DMS53 (cell line): Measurements from ENCODE around the gene LRRC42.

Experiments used
- DNase-seq: peaks from one replicate; lab custom pipeline; 2025; lab: John Stamatoyannopoulos, UW

LRRC42 gene

GRCh38 chr1:53946252-53947171, at the start of gene LRRC42:
Gene LRRC42 (plus strand): TSS chr1:53946350. CDS start chr1:53952000, 5,650 bp downstream.
- DNase-seq, result peak; percentile 95

GRCh38 chr1:53896635-53897229, 49.4 kb upstream of the LRRC42 start:
- DNase-seq, result no peak

- DNase-seq, result no peak
Observed at GRCh38 chr1:53899206-53899628, 46.9 kb upstream of the LRRC42 start.

GRCh38 chr1:53899708-53900107, 46.4 kb upstream of the LRRC42 start:
- DNase-seq, result no peak

GRCh38 chr1:53902235-53903138, 43.7 kb upstream of the LRRC42 start:
- DNase-seq, result peak; percentile 63

- DNase-seq, result no peak
Observed at GRCh38 chr1:53905509-53905908, 40.6 kb upstream of the LRRC42 start.

GRCh38 chr1:53906121-53906520, 40.0 kb upstream of the LRRC42 start:
- no peak for DNase-seq

- DNase-seq, result no peak
Observed at GRCh38 chr1:53909946-53910345, 36.2 kb upstream of the LRRC42 start.

- DNase-seq, result no peak
Observed at GRCh38 chr1:53911442-53911841, 34.7 kb upstream of the LRRC42 start.

GRCh38 chr1:53913352-53914033, 32.7 kb upstream of the LRRC42 start:
- DNase-seq, result peak; percentile 21

- no peak for DNase-seq
Observed at GRCh38 chr1:53918343-53918742, 27.8 kb upstream of the LRRC42 start.

- DNase-seq, result no peak
Observed at GRCh38 chr1:53919675-53920066, 26.5 kb upstream of the LRRC42 start.

- DNase-seq, result no peak
Observed at GRCh38 chr1:53927376-53927881, 18.7 kb upstream of the LRRC42 start.

GRCh38 chr1:53929246-53929960, 16.7 kb upstream of the LRRC42 start:
- no peak for DNase-seq

- no peak for DNase-seq
Observed at GRCh38 chr1:53930932-53931331, 15.2 kb upstream of the LRRC42 start.

- DNase-seq, result no peak
Observed at GRCh38 chr1:53931523-53931922, 14.6 kb upstream of the LRRC42 start.

GRCh38 chr1:53934170-53934765, 11.9 kb upstream of the LRRC42 start:
- peak; percentile 22 for DNase-seq

- DNase-seq, result no peak
Observed at GRCh38 chr1:53936430-53936829, 9.7 kb upstream of the LRRC42 start.

- no peak for DNase-seq
Observed at GRCh38 chr1:53938136-53938830, 7.9 kb upstream of the LRRC42 start.
